ENCODE measurements around the gene ARHGAP1.

GRCh38 chr11:46631676-46632075 is 68.7 kb downstream of the ARHGAP1 start:
- TF ChIP-seq CTCF (IDR thresholded peaks at IDR 0.05 in 8 of 11, conservative IDR thresholded peaks at IDR 0.05 in 3 of 11) (no peak), POLR2A (IDR thresholded peaks at IDR 0.05) (no peak)

Measured in spleen (tissue), 7 donors.